Caco-2 (cell line): Measurements from ENCODE around the gene DENND2D. TPM values are rescaled to one million over a fixed set of nuclear protein-coding genes. Genes with fewer than 3 reads are reported as not detected.
A peak's percentile ranks its signal among the peaks of the same experiment; 100 is the strongest.

Experiments
- BruUV-seq: library from RNA; stranded (reverse); fragments of 400-500 nt; replicated peaks from 2 replicates; lab custom pipeline; 2021; lab: Mats Ljungman, UMichigan
- CTCF ChIA-PET: fragments of 300-600 bp; sonication (Branson Sonifier 250); formaldehyde crosslinking; loops from one replicate; lab custom pipeline; 2022; ENCODE audit warnings: antibody characterized with exemption; lab: Charles Lee
- POLR2A ChIA-PET: fragments of 300-600 bp; sonication (Branson Sonifier 250); formaldehyde crosslinking; loops from one replicate; lab custom pipeline; 2022; ENCODE audit warnings: antibody characterized with exemption; lab: Charles Lee
- DNase-seq, 2 experiments: peaks; one replicate each; pipeline versions ENCODE4 v3.0.0 to v3.0.0-alpha.2; 2020 to 2022
- H3K27me3 ChIP-seq: replicated peaks from 2 replicates; pipeline ENCODE4 v1.6.0; 2011; ENCODE audit warnings: low read length; ENCODE audit not compliant: control insufficient read depth, insufficient read depth
- H3K36me3 ChIP-seq: 2 replicates; pipeline ENCODE4 v1.5.1; 2011; ENCODE audit warnings: low read length; ENCODE audit not compliant: control insufficient read depth, insufficient read depth
- H3K4me1 ChIP-seq: fragments of 250-450 bp; sonication (Bioruptor Pico); 2 replicates; pipeline ENCODE4 v1.5.1; 2020; ENCODE audit warnings: mild to moderate bottlenecking
- H3K4me3 ChIP-seq: 2 replicates; pipeline ENCODE4 v1.5.1; 2011; ENCODE audit warnings: low read depth, mild to moderate bottlenecking, control low read depth, low read length
- H3K9me3 ChIP-seq: fragments of 250-450 bp; sonication (Bioruptor Pico); 2 replicates; pipeline ENCODE4 v1.5.1; 2020; ENCODE audit warnings: mild to moderate bottlenecking, moderate library complexity
- H3K27ac Mint-ChIP-seq: one replicate; pipeline ENCODE4 v1.8.0; 2022; ENCODE audit warnings: mixed read lengths; ENCODE audit not compliant: unreplicated experiment
- H3K27me3 Mint-ChIP-seq: one replicate; pipeline ENCODE4 v1.8.0; 2022; ENCODE audit warnings: mixed read lengths; ENCODE audit not compliant: insufficient read depth, unreplicated experiment
- H3K36me3 Mint-ChIP-seq: one replicate; pipeline ENCODE4 v1.8.0; 2022; ENCODE audit warnings: mild to moderate bottlenecking, mixed read lengths; ENCODE audit not compliant: insufficient read depth, unreplicated experiment
- H3K4me1 Mint-ChIP-seq: one replicate; pipeline ENCODE4 v1.8.0; 2022; ENCODE audit warnings: low read depth, mixed read lengths; ENCODE audit not compliant: unreplicated experiment
- H3K4me3 Mint-ChIP-seq: one replicate; pipeline ENCODE4 v1.8.0; 2022; ENCODE audit warnings: mild to moderate bottlenecking, moderate library complexity, mixed read lengths; ENCODE audit not compliant: unreplicated experiment
- H3K9me3 Mint-ChIP-seq: one replicate; pipeline ENCODE4 v1.8.0; 2022; ENCODE audit warnings: mixed read lengths; ENCODE audit not compliant: unreplicated experiment
- intact Hi-C: fragments of 100-400 bp; cut with micrococcal nuclease; formaldehyde crosslinking; loops from one replicate; pipeline ENCODE4 v1.10.0; 2022; ENCODE audit not compliant: unreplicated experiment
- total RNA-seq: library from RNA; stranded (reverse); gene quantifications from 2 replicates; pipeline ENCODE4 v1.2.3, GENCODE V29; 2022
- TF ChIP-seq, protein P1 (sequence below), 2 experiments: fragments of 200-600 bp in 1 of 2; IDR thresholded peaks; 1 replicate in 1 of 2; 2 replicates in 1 of 2; pipeline versions ENCODE4 v1.5.1 to v1.8.0; 2011 to 2022; ENCODE audit warnings: antibody characterized with exemption in 1 of 2, control low read depth in 1 of 2, inconsistent platforms in 1 of 2, low read depth in 1 of 2, low read length in 1 of 2, mild to moderate bottlenecking in 1 of 2, moderate library complexity in 1 of 2; ENCODE audit not compliant: insufficient read depth in 1 of 2, severe bottlenecking in 1 of 2, unreplicated experiment in 1 of 2

DENND2D gene
- total RNA-seq, 1 experiment from 2014 or later: 20.4 TPM

GRCh38 chr1:111145542-111145941 is 54.9 kb downstream of the DENND2D start:
- ChIA-PET POLR2A (no interaction called here), CTCF (no interaction called here)
- Mint-ChIP-seq H3K27ac (no peak overlapping the region), H3K9me3 (no peaks in the 10 kb centered on the region), H3K4me1 (peaks cover 24% of the 10 kb centered on the region), H3K4me3 (no peak overlapping the region), H3K27me3 (no peaks in the 10 kb centered on the region), H3K36me3 (peaks cover 10% of the 10 kb centered on the region)
- no peak for DNase-seq
- Histone ChIP-seq H3K4me3 (no peak overlapping the region), H3K9me3 (no peaks in the 10 kb centered on the region), H3K4me1 (peaks cover 14% of the 10 kb centered on the region; the same call in 1 of the 2 replicates), H3K36me3 (no peaks in the 10 kb centered on the region; the same call in 1 of the 2 replicates), H3K27me3 (no peaks in the 10 kb centered on the region)
- intact Hi-C loops: loop anchor here (10.0 kb wide), 1 partner anchor 101 kb away; no protein-coding TSS in a partner anchor
- TF ChIP-seq, protein P1, sequence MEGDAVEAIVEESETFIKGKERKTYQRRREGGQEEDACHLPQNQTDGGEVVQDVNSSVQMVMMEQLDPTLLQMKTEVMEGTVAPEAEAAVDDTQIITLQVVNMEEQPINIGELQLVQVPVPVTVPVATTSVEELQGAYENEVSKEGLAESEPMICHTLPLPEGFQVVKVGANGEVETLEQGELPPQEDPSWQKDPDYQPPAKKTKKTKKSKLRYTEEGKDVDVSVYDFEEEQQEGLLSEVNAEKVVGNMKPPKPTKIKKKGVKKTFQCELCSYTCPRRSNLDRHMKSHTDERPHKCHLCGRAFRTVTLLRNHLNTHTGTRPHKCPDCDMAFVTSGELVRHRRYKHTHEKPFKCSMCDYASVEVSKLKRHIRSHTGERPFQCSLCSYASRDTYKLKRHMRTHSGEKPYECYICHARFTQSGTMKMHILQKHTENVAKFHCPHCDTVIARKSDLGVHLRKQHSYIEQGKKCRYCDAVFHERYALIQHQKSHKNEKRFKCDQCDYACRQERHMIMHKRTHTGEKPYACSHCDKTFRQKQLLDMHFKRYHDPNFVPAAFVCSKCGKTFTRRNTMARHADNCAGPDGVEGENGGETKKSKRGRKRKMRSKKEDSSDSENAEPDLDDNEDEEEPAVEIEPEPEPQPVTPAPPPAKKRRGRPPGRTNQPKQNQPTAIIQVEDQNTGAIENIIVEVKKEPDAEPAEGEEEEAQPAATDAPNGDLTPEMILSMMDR (IDR thresholded peaks at IDR 0.05; ENCODE audit: insufficient read depth in 1 of 2, low read depth in 1 of 2, low read length in 1 of 2, severe bottlenecking in 1 of 2, unreplicated experiment in 1 of 2): no peak
- no TSS peak for BruUV-seq

- Histone ChIP-seq H3K9me3 (no peaks in the 10 kb centered on the region), H3K4me1 (peaks cover 14% of the 10 kb centered on the region; the same call in 1 of the 2 replicates), H3K27me3 (no peaks in the 10 kb centered on the region), H3K4me3 (no peak overlapping the region), H3K36me3 (no peaks in the 10 kb centered on the region)
- intact Hi-C loops: loop anchor here (5.0 to 10.0 kb wide), 3 partner anchors 60 to 180 kb away; partner anchors contain the start of genes DENND2D and LRIF1
- no peak overlapping the region for H3K27ac Mint-ChIP-seq
- POLR2A ChIA-PET: interaction anchor here (0.6 to 0.7 kb wide), 2 partner anchors 174 to 257 kb away, joined by 3 read pairs; no protein-coding TSS in a partner anchor
- H3K27me3 Mint-ChIP-seq: no peaks in the 10 kb centered on the region
- CTCF ChIA-PET: no interaction called here
- peaks cover 6% of the 10 kb centered on the region for H3K36me3 Mint-ChIP-seq
- no TSS peak for BruUV-seq
- DNase-seq: no peak
- peaks cover 24% of the 10 kb centered on the region for H3K4me1 Mint-ChIP-seq
- no peaks in the 10 kb centered on the region for H3K9me3 Mint-ChIP-seq
- TF ChIP-seq, protein P1 (IDR thresholded peaks at IDR 0.05; ENCODE audit: insufficient read depth in 1 of 2, low read depth in 1 of 2, low read length in 1 of 2, severe bottlenecking in 1 of 2, unreplicated experiment in 1 of 2): no peak
- no peak overlapping the region for H3K4me3 Mint-ChIP-seq
These were observed 58.0 kb downstream of the DENND2D start for GRCh38 chr1:111142356-111142975.

- no peaks in the 10 kb centered on the region for H3K27me3 ChIP-seq
- ChIA-PET CTCF (no interaction called here), POLR2A (interaction anchor here (0.7 kb wide), 1 partner anchor 173 kb away, joined by 3 read pairs; no protein-coding TSS in a partner anchor)
- no peak for DNase-seq
- H3K9me3 Mint-ChIP-seq: no peaks in the 10 kb centered on the region
- peak overlapping the region; percentile 56 for H3K4me3 ChIP-seq
- TF ChIP-seq, protein P1 (IDR thresholded peaks at IDR 0.05; ENCODE audit: insufficient read depth in 1 of 2, low read depth in 1 of 2, low read length in 1 of 2, severe bottlenecking in 1 of 2, unreplicated experiment in 1 of 2): no peak
- no TSS peak for BruUV-seq
- no peaks in the 10 kb centered on the region for H3K36me3 ChIP-seq
- no peaks in the 10 kb centered on the region for H3K9me3 ChIP-seq
- H3K27me3 Mint-ChIP-seq: no peaks in the 10 kb centered on the region
- peak overlapping the region; percentile 87 for H3K4me3 Mint-ChIP-seq
- intact Hi-C loops: loop anchor here (5.0 to 10.0 kb wide), 3 partner anchors 61 to 179 kb away; partner anchors contain the start of genes DENND2D and LRIF1
- no peak overlapping the region for H3K27ac Mint-ChIP-seq
- peaks cover 6% of the 10 kb centered on the region for H3K36me3 Mint-ChIP-seq
- H3K4me1 ChIP-seq: peaks cover 14% of the 10 kb centered on the region; the same call in 1 of the 2 replicates
- peaks cover 24% of the 10 kb centered on the region for H3K4me1 Mint-ChIP-seq
These were observed 58.9 kb downstream of the DENND2D start for GRCh38 chr1:111141245-111142220.
